NCI-H1105 treated with DMSO at 0.1 percent for 48 hours (cell line): ENCODE data around the gene TRDN.

Experiments
- DNase-seq: peaks from one replicate; lab custom pipeline; 2025; lab: John Stamatoyannopoulos, UW

The TRDN gene

GRCh38 chr6:123168892-123169773 is 467.6 kb downstream of the TRDN start:
- no peak for DNase-seq

- DNase-seq = no peak
These were observed 468.3 kb downstream of the TRDN start for GRCh38 chr6:123168466-123168865.
